Psoas muscle (tissue), 8 donors: ENCODE results near the gene MACC1. TPM values are rescaled to one million over a fixed set of nuclear protein-coding genes. Genes with fewer than 3 reads are reported as not detected.

Source experiments
- ATAC-seq, 4 donors: fragments of 200-7000 bp; cut with Tn5 transposase; one replicate each; pipeline ENCODE4 v1.9.1; 2020; ENCODE audit warnings: moderate library complexity in 3 of 4, mild to moderate bottlenecking in 2 of 4
- DNase-seq, 2 donors: peaks; one replicate each; pipeline ENCODE4 v3.0.0-alpha.2; 2020
- H3K27ac ChIP-seq: fragments of 200-600 bp; one replicate; pipeline ENCODE4 v1.8.0; 2022
- H3K27me3 ChIP-seq, 3 donors: fragments of 200-600 bp in 1 of 3; one replicate each; pipeline versions ENCODE4 v1.6.1 to v1.8.0; 2013 to 2022; ENCODE audit warnings: low read length in 2 of 3, mild to moderate bottlenecking in 2 of 3, moderate library complexity in 1 of 3; ENCODE audit not compliant: insufficient read depth in 3 of 3
- H3K36me3 ChIP-seq, 2 donors: fragments of 200-600 bp in 1 of 2; one replicate each; pipeline versions ENCODE4 v1.6.1 to v1.8.0; 2013 to 2022; ENCODE audit warnings: low read depth in 1 of 2, mild to moderate bottlenecking in 1 of 2, moderate library complexity in 1 of 2; ENCODE audit not compliant: insufficient read depth in 1 of 2
- H3K4me1 ChIP-seq: fragments of 200-600 bp; one replicate; pipeline ENCODE4 v1.8.0; 2022
- H3K4me3 ChIP-seq: fragments of 200-600 bp; one replicate; pipeline ENCODE4 v1.8.0; 2022; ENCODE audit warnings: mild to moderate bottlenecking
- H3K9me3 ChIP-seq: fragments of 200-600 bp; one replicate; pipeline ENCODE4 v1.8.0; 2022
- WGBS, 3 donors: extraction: QIAGEN DNeasy Blood & Tissue Kit; methylation state at CpG; one replicate each; pipeline versions ENCODE4 v1.1.6 to v1.1.7; 2013; 5-methylcytosine and 5-hydroxymethylcytosine counted together
- intact Hi-C, 2 donors: fragments of 100-400 bp; cut with DNase I; formaldehyde crosslinking; loops; one replicate each; pipeline versions ENCODE4 v1.11.0 to v1.14.2; 2022
- polyA plus RNA-seq, 3 donors: library from polyadenylated mRNA; stranded (reverse); fragments of 200-250 nt; gene quantifications; one replicate each; pipeline ENCODE4 v1.2.3, GENCODE V29; 2013
- total RNA-seq, 4 donors: library from RNA; stranded (reverse); fragmentation: NEBNext Ultra II Directional in 2 of 4; extraction: Animal tissue kit (Norgen Biotek cat#: 25700) in 2 of 4; gene quantifications; one replicate each; pipeline versions ENCODE4 v1.2.1 to v1.2.4, GENCODE V29; 2021 to 2023
- TF ChIP-seq, protein P1 (sequence below): fragments of 200-600 bp; IDR thresholded peaks from one replicate; pipeline ENCODE4 v1.8.0; 2022; ENCODE audit warnings: antibody characterized with exemption
- donor health status: healthy with polysubstance abuse.
- donor health status: DM: no; HTN: no; CAD: no; lungs with moderate emphysema.
- donor health status: Bipolar disorder and iron deficiency.
- donor health status: healthy.
- donor health status: DM: yes; HTN: yes; CAD: no.
- donor health status: DM: no; HTN: no; CAD: no.
- donor health status: DM: no; HTN: no; CAD: no.
- donor health status: DM: yes; HTN: yes; CAD: no.

MACC1 gene
- total and polyA plus RNA-seq, 7 donors = under 0.01 to 0.04 TPM; not detected in 5

DNA sequence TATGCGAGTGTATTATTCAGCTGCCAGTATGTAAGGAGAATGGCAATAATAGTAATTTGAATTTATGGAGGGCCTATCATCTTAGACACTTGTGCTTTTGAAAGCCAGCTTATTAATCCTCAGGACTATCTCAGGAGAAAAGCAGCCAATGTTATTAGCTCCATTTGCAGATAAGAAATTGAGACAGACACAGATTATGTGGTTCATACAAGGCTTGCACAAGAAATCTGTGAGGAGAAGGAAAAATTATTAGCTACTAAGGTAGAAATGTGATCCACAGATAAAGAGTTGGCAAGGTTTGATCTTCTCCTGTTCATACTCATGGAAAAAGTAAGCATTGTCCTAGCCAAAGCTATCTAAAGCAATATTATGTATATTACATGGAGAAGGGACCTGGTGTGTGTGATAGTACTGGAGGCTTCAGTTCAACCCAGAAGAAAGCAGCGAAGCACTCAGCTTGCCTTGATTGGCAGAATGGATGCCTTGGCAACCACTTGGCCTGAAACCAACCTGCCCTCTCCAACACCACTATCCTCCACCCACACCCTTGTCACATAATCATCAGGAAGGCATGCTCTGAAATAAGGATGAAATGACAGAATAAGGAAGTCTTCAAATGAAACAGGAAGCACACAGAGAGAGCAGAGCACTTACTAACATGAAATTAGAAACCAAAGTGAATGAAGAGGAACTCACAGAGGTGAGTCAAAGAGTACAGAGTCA is 18.0 kb downstream of the MACC1 start:
- no peak overlapping the region for H3K4me3 ChIP-seq

DNA sequence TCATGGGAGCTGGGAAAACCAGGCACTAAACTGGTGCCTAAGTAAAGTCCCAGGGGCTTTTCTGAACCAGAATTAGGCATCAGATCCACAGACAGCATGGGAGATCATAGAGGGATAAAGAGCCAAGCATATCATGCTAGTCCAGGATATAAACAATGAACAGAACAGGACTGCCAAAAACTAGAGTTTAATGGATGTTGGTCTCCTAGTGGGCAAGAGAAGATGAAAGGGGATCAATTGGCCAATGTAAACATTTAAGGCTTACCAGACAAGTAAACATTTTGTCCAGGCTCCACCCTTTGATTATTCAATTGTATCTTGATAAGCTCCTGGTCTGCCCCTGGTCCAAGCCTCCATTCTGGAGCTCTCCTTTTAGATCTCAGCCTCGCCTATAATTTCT is 18.9 kb downstream of the MACC1 start:
- Histone ChIP-seq H3K27ac (no peak overlapping the region), H3K4me3 (no peak overlapping the region), H3K9me3 (no peaks in the 10 kb centered on the region), H3K36me3 (no peaks in the 10 kb centered on the region), H3K27me3 (peaks cover 0 to 2% (median 0%) of the 10 kb centered on the region in 3 donors), H3K4me1 (no peaks in the 10 kb centered on the region)
- ATAC-seq = no peak
- TF ChIP-seq, protein P1, sequence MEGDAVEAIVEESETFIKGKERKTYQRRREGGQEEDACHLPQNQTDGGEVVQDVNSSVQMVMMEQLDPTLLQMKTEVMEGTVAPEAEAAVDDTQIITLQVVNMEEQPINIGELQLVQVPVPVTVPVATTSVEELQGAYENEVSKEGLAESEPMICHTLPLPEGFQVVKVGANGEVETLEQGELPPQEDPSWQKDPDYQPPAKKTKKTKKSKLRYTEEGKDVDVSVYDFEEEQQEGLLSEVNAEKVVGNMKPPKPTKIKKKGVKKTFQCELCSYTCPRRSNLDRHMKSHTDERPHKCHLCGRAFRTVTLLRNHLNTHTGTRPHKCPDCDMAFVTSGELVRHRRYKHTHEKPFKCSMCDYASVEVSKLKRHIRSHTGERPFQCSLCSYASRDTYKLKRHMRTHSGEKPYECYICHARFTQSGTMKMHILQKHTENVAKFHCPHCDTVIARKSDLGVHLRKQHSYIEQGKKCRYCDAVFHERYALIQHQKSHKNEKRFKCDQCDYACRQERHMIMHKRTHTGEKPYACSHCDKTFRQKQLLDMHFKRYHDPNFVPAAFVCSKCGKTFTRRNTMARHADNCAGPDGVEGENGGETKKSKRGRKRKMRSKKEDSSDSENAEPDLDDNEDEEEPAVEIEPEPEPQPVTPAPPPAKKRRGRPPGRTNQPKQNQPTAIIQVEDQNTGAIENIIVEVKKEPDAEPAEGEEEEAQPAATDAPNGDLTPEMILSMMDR = no peak
- WGBS, 3 donors = 88 to 96% (median 92%) methylated on average over 1 of the region's 1 CpG
- no peak for DNase-seq
- intact Hi-C loops = no loop called here

More for the DNA sequence above, 18.0 kb downstream of the MACC1 start:
- H3K27me3 ChIP-seq = peaks cover 0 to 2% (median 0%) of the 10 kb centered on the region in 3 donors
- ATAC-seq (no peak), DNase-seq (peak; percentile 40 to 46)
- intact Hi-C loops = no loop called here
- WGBS, 3 donors = 79 to 85% (median 82%) methylated on average over 2 of the region's 2 CpGs
- no peaks in the 10 kb centered on the region for H3K4me1 ChIP-seq
- H3K36me3 ChIP-seq = no peaks in the 10 kb centered on the region
- TF ChIP-seq, protein P1 = no peak
- no peak overlapping the region for H3K27ac ChIP-seq
- no peaks in the 10 kb centered on the region for H3K9me3 ChIP-seq

DNA sequence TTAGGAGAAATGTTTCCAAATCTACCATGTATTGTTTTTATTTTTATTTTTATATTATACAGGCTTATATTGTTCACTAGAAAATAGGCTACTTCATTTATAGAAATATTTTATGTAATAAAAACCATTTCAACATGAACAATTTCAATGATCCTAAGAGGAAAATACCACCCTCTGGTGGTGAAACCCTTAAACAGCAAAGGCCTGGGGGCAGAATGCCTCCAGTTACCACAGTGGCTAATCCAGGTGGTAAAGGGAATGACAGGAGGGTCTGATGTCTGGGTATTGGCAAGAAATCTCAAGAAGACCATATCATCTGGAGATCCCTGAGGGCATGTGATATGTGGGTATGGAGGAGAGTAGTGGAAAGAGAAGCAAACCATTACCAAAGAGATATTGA is 19.3 kb downstream of the MACC1 start:
- no peaks in the 10 kb centered on the region for H3K9me3 ChIP-seq
- H3K27me3 ChIP-seq = peaks cover 0 to 2% (median 0%) of the 10 kb centered on the region in 3 donors
- no peak overlapping the region for H3K27ac ChIP-seq
- DNase-seq (no peak), ATAC-seq (no peak)
- no peaks in the 10 kb centered on the region for H3K4me1 ChIP-seq
- TF ChIP-seq, protein P1 = peak; percentile 13
- H3K36me3 ChIP-seq = no peaks in the 10 kb centered on the region
- intact Hi-C loops = no loop called here
- H3K4me3 ChIP-seq = no peak overlapping the region

DNA sequence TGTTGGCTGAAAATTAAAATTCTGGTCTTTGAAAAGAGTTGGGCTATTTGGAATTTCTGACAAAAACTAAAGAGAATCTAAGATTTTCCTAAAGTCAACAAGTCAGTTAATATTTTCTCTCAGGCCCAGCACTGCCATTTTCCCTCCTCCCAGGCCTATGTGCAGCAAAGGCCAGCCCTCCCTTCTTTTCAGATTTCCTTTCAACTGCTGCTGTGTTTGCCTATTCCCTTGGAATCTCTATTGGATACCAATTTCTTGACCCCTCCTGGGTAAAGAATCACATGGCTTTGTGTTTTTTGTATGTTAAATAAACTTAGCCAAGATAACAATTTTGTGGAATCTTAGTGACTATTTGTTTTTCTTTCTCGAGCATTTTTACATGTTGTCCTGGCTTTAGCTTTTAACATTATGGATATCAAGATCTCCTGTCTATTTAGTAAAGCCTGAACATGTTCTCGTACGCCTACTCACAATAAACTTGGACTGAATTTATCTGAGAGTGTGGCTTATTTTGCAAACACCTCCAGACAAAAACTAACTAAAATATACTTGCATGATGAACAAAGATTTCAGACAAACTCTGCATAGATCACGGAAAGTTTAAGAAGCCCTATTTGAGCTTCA is 19.9 kb downstream of the MACC1 start:
- Histone ChIP-seq H3K27me3 (peaks cover 0 to 2% (median 0%) of the 10 kb centered on the region in 3 donors), H3K36me3 (no peaks in the 10 kb centered on the region), H3K9me3 (no peaks in the 10 kb centered on the region), H3K4me1 (no peaks in the 10 kb centered on the region), H3K4me3 (no peak overlapping the region), H3K27ac (no peak overlapping the region)
- ATAC-seq (no peak), DNase-seq (no peak)
- intact Hi-C loops = no loop called here
- WGBS, 3 donors = 90% methylated on average over 4 of the region's 4 CpGs
- TF ChIP-seq, protein P1 = no peak
